ENCODE measurements around the gene KCNJ5.
A peak's percentile ranks its signal among the peaks of the same experiment; 100 is the strongest.

Gene KCNJ5

DNA sequence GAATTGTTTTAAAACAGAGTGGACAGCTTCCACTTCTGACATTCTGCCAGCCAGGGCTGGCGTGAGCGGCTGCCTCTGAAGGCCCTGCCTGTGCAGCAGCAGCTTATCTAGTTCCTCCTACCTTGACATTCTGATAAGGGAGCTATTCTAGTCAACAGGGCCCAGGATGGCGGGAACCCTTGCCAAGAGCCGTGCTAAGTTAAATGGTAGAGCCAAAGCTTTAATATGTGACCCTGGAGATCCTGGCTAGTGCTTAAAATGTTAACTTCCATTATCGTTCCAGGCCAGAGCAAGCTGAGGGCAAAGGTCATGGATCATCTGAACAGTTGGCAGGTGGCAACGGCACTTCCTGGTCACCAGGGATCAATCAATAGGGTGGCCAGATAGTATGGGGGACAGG is 3.5 kb downstream of the KCNJ5 start:
- no peak for DNase-seq (ENCODE audit: low read depth, low spot score)

DNA sequence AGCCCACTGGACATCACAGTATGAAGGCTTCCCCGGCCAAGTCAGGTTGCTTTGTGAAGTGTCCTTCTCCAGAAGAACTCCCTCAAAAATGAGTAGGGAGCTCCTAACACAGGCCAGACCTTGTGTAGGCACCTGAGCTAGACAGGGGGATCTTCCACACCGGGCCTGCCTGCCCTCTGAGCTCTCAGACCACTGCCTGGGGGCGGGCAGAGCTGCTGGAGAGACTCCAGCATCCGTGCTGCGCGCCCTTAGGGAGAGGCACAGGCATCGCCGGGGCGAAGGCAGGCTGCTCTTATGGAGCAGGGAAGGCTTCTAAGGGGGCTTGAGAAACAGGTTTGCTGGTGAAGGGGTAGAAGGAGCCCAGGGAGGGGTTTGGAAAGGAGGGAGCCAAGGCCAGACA is 4.4 kb downstream of the KCNJ5 start:
- no peak for DNase-seq (ENCODE audit: low read depth, low spot score)

DNA sequence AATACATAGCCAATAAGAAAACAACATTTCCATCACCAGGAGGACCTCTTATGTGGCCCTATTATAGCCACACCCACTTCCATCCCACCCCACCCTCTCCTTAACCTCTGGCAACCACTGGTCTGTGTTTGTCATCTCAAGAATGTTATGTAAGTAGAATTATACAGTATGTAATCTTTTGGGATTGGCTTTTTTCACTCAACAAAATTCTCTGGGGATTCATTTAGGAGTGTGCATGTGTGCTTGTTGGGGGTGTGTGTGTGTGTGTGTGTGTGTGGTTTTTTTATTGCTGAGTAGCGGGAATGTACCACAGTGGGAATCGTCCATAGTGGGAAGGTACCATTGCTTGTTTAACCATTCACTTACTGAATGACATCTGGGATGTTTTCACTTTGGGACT is 5.2 kb downstream of the KCNJ5 start:
- DNase-seq (ENCODE audit: low read depth, low spot score): no peak

DNA sequence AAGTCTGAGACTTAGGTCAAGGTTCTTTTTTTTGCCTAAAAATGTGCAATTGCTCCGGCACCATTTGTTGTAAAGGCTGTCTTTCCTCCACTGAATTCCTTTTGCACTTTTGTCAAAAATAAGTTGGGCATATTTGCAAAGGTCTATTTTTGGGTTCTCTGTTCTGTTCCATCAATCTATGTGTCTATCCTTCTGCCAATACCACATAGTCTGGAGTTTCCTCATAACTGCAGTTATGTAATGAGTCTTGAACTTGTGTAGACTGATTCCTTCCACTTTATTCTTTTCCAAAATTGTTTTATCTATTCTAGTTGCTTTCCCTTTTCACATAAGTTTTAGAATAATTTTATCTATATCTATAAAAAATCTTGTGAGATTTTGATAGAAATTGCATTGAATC is 6.7 kb downstream of the KCNJ5 start:
- no peak for DNase-seq (ENCODE audit: low read depth, low spot score)

DNA sequence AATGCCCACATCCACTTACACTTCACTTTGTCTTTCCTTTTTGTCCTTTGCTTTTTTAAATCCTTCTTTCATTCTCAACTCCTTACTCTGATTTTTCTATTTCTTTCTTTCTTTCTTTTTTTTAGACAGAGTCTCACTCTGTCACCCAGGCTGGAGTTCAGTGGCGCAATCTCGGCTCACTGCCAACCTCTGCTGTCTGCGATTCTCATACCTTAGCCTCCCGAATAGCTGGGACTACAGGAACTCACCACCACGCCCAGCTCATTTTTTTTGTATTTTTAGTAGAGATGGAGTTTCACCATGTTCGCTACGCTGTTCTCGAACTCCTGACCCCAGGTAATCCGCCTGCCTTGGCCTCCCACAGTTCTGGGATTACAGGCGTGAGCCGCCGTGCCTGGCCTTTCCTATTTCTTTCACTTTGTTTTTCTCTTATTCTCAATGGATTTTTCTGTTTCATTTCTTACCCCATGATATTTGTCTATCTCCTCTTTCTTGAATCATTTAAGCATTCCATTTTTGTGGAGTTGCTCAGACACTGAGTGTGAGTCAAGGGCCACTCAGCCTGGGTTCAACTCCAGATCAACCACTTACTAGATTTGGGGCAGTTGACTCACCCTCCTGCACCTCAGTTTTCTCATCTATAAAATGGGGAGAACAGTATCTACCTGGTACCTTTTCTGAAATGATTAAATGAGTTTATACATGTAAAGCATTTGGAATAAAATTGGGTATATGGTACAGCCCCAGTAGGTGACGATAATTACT is 7.6 kb downstream of the KCNJ5 start:
- DNase-seq (ENCODE audit: low read depth, low spot score): no peak

DNA sequence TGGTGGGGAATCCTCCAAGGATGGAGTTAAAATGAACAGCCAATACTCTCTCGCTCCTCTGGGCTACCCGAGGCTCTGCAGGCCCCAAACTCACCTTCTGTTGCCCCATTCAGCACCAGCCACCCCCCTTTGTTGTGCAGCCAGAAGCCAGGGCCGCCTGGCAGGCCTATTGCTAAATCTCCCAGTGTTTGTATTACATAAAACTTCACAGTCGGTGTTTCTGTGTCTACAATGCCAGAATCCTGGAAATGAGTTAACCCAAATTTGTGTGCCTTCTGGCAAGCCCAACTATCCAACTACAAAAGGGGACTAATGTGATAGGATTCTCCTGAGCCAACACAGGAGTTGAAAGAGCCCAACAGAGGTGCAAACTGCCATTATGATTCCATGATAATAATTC is 9.3 kb downstream of the KCNJ5 start:
- DNase-seq (ENCODE audit: low read depth, low spot score): no peak

DNA sequence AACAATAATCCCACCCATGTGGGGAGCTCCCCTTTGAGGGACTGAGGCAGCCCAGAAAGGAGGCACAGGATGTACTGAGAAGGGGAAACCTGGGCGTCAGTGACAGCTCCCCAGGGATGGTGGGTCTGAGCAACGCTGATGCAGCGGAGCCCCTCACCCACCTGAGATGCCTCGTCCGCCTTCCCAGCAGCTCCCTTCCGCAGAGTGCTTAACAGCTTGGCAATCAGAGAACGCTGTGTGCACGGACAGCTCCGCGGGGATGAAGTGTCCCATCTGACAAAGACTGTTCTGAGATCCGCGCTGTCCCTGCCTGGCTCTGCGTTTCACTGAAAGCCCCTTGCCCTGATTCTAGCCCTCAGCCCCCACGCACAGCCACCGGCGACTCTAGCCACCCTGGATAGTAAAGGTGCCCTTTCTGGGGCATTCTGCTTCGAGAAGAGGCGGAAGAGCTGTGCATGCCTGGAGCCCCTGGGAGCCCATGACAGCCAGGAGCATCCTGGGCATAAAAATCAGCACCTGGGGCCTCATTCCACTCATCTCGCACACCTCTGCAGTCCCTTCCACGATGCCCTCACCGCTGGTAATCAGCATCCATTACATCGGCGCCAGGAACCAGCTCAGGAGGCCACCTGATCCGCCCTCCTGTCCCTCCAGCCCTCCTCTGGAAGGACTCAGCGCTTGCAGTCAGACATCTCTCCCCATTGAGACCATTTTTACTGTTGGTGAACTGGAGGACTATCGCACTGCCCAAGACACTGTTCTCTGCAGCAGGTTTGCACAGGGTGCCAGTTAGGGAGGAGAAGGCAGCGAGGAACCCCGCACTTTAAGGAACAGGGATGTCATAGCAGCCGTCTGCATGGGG is 10.7 kb downstream of the KCNJ5 start:
- peak; percentile 14 for DNase-seq (ENCODE audit: low read depth, low spot score)

DNA sequence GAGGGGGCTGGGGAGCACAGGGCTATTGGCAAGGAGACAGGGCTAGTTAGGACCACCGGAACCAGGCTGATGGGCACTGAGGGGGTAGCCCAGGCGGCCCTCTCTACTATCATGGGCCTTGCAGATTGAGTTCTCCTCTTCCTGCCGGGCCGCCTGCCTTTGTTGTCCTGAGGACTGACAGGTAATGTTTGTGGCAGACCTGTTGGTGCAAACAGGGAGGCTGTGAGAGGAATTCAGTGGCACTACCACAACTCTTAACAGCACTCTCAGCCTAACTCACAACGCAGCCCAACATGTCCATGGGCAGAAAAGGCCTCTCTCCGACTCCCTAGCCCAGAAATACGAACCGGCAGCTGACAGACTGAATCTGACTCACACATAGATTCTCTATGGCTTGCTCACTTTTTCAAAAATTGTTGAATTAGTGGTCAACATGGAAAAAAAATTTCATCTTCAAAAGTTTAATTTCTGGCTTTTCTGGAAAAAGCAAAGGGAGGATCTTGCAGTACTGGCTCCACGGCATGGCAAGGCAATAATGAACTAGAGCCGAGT is 11.4 kb downstream of the KCNJ5 start:
- peak; percentile 53 for DNase-seq (ENCODE audit: low read depth, low spot score)

DNA sequence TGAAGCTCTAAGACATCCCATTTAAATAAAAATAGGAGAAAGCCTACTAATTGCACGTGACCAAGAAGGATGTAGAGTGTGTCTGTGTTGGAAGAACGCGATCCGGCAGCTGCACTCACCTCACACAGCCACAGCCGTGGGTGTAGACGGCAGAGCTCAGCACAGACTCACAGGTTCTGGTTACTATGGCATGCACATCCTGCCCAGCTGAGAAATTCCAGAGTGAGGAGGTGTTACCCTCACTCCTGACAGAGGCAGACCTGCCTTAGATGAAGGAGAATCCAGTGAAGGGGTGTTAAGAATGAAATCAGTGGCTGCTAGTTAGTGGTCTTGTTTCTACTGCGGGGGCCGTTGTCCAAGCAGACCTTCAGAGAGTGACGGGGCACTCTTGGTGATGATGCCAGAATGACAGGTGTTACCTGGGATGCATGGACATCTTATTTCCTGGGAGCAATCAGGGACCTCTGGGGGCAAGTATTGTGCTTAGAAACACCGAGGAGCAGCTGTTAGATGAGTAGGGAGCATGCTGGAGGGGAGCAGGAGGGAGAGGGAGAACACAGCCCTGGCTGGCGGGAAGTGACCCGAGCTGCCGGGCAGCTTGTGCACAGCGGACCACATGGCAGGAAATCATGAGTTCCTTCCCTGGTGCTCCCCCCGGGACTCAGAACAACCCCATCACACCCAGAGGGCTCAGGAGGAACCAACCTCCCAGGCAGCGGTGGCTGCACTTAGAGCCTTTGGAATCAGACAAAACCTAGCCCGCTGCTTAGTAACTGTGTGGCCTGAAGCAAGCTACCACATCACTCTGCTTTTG is 12.3 kb downstream of the KCNJ5 start:
- peak; percentile 63 for DNase-seq (ENCODE audit: low read depth, low spot score)

DNA sequence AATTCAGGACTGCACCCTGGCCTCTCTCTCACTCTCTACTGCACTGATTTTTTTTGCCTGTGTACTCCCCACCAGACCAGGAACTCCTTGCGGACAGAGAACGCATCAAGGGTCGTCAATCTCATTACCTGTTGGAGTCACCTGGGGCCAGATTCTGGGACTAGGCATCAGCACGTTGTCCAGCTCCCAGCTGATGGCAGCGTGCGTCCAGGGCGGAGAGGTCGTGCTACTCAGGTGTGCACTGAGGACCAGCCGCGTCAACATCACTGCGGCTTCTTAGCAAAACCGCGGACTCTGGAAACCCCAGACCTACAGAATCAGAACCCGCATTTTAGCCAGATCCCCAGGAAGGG is 13.1 kb downstream of the KCNJ5 start:
- no peak for DNase-seq (ENCODE audit: low read depth, low spot score)

DNA sequence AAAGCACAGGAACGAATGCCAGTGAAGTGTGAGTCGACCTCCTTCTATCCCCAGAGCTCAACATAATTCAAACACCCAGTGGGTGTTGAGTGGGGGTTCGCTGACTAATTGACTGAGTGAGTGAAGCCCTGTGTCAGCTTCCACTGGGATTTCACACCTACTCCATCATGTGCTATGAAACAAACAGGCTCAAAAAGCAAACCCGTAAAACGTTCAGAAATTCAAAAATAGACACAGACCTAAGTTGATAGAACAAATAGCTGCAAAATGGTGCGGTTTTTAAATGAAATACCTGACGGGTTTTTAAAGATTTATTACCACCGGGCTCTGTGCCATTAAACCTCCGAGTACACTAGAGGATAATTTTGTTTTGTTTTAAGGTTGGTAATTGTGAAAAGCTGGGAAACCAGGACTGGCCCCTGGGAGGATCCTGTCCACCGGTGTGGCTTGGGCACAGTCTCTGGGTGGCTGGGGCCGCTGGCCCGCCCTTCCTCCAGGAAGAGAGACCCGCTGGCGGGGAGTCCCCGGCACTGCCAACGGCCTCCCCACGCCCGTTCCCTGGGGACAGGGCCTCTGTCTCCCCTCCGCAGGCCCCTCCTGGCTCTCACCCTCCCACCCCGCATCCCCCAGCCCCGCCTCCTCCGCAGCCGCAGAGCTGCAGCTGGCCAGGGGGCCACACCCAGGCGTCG is 13.6 kb downstream of the KCNJ5 start:
- peak; percentile 38 for DNase-seq (ENCODE audit: low read depth, low spot score)

DNA sequence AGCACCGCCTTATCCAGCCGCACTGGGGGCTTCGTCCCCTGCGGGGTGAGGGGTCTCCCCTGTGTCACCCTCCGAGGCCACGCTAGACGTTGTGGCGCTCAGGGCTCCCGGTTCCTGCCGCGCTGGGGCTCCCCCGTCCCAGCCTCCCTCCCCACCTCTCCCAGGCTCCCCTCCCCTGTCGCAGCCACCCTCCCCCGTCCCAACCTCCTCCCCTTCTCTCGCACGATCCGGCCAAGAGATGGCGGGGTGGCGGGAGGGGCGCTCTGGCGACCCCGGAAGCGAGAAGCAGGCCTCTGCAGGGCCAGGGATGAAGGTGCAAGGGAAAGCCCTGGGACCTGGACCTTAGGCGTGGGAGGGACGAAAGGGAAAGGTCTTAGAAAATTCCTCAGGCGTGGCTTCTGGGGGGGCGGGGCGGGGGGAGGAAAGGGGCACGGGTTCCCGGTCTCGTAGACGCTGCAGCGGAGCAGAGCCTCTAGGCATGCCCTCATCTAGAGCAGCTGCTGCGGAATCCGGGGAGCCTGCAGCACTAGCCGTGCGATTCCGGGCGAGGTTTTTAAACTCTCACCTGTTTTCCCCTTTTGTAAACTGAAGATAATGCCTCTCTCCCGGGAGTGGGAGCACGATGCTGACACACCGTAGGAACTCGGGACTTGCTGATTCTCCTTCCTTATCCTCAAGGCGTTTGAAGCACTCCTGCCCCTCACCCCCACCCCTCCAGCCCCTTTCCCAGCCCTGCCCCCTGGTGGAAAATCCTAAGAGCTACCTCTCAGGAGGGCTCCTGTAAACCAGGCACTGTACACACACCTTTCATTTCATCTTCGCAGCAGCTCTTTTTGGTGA is 14.4 kb downstream of the KCNJ5 start:
- DNase-seq (ENCODE audit: low read depth, low spot score): peak; percentile 58

DNA sequence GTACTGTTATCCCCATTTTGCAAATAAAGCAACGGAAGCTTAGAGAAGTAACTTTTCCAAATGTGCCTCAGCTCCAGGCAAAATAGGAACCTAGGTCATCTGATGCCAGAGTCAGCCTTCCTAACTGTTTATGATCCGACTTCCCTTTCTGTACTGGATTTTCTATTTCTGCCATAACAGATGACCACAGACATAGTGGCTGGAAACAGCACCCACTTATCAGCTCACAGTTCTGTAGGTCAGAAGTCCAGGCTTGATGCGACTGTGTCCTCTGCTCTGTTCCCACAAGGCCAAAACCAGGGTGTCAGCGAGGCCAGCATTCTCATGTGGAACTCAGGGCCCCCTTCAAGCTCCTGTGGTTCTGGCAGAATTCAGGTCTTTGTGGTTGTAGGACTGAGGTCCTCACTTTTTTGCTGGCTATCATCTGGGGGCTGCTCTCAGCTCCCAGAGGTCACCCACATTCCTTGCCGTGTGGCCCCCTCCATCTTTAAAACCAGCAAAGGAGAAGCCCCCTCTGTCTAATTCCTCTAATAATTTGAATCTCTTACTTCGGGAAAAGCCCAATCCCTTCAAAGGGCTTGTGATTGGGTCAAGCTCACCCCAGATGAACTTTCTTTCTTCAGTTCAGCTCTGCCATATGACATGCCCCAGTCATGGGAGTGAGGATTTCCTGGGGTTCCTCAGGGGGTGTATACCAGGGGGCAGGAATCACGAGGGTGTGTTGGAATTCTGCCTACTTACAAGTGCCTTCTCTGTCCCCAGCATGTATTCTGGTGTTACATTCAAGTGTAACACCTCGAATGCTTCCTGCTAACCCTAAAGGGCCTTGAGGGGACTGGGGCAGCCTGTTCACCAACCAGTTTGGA is 15.3 kb downstream of the KCNJ5 start:
- no peak for DNase-seq (ENCODE audit: low read depth, low spot score)

DNA sequence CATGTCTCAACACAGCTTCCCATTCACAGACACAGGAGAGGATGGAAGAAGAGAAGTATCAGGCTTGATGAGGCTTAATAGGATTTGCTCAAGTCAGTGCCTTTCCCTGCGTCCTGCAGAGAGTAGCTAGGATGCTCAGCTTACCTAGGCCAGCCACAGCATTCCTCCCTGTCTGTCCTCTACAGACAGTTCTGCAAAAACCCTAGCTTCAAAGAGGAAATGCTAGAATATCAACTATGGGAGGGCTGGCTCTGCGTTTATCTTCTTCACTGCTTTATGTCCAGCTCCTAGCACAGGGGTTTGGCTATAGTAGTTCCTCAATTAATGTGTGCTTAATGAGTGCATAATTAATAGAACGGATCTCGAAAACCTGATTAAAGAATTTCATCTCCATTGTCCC is 16.4 kb downstream of the KCNJ5 start:
- DNase-seq (ENCODE audit: low read depth, low spot score): no peak

DNA sequence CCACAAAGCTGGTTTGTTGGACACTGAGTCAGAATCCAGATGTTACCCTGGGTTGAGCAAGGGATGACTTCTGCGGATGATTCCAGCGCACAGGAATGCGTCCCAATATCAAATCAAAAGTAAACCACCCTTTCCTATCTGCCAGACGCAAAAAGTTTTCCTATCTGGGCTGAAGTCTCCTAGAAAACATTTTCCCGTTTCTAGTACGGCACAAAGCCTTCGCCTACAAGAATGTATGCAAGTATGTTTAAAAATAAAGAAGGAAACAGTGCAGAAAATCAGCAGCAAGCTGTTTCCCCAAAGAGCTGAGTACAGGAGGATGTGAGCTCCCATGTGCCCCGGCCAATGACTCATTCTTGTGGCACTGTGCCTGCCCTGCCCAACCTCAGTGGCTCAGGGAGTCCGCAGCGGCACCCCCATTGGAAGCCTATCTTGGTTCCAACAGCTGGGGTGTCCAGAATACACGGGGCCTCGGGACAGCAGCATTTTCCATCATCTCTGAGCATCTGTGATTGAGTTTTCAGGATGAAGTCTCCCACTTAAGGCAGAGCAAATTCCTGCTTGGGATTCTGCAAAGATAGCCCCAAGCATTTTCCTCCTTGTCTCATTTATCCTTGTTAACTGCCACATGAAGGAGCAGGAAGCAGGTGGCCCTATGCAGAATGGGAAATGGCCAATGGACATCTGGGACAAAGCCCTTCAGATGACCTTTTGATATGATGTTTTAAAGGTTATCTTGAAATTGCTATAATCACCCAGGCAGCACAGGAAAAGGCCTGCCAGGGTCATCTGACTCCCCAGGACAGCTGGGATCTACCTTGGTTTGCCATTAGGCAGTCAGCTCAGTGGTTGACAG is 17.5 kb downstream of the KCNJ5 start:
- peak; percentile 69 for DNase-seq (ENCODE audit: low read depth, low spot score)

DNA sequence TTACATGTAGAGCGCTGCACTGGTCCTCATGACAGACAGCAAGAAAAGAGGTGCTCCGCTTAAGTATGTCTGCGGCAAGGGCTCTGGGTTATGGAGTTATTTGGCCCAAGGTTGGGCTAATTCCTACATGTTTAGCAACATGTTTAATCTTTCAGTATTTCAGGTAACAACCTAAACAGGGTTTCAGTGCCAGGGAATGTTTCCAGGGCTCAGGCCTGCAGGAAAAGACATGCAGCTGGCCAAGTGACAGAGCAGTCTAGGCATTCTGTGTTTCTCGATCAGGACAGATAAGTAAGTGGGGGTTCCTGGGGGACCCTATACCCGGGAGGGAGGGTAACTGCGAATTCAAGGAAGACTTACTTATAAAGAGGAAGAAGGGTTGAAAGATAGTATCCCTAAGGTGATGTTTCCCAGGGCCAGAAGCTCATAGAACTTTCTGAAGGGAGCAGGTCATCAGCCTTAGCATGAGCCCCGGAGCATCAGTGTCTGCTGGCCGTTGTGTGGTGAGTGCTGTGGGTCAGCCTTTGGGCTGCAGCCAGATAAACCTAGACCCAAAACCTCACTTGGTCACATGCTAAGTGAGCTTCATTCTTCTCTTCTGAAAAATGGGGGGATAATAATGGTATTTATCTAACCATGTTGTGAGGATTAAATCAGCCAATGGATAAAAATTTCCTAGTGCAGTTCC is 18.4 kb downstream of the KCNJ5 start:
- DNase-seq (ENCODE audit: low read depth, low spot score): no peak

DNA sequence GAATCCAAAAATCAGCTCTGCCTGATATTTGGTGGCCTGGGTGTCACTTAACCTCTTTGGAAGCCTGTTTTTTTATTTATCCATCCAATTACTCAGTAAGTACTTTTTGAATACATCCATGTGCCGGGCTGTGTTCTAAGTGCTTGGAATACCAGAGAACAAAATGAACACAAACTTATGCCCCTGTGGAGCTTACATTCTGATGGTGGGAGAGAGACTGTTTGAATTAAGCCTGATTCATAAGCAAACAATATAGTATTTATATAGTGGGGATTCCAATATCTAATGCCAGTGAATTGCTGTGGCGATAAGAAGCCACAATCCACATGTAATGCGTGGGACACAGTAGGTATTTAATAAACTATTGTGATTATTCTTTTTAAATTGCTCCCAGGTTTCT is 19.4 kb downstream of the KCNJ5 start:
- no peak for DNase-seq (ENCODE audit: low read depth, low spot score)

DNA sequence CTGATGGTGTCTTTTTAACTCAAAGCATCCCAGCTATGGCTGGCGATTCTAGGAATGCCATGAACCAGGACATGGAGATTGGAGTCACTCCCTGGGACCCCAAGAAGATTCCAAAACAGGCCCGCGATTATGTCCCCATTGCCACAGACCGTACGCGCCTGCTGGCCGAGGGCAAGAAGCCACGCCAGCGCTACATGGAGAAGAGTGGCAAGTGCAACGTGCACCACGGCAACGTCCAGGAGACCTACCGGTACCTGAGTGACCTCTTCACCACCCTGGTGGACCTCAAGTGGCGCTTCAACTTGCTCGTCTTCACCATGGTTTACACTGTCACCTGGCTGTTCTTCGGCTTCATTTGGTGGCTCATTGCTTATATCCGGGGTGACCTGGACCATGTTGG is 20.1 kb downstream of the KCNJ5 start:
- DNase-seq (ENCODE audit: low read depth, low spot score): no peak

All from astrocyte of the hippocampus (primary cell).